Activated CD4-positive, alpha-beta T cell treated with anti-CD3 and anti-CD28 coated beads for 36 hours (primary cell): Measurements from ENCODE around the gene AHSG. TPM values are rescaled to one million over a fixed set of nuclear protein-coding genes. Genes with fewer than 3 reads are reported as not detected.

Experiments used
- ATAC-seq: fragments of 200-7000 bp; cut with Tn5 transposase; one replicate; pipeline ENCODE4 v1.10.0; 2021; ENCODE audit warnings: mild to moderate bottlenecking, moderate library complexity
- CTCF ChIA-PET: fragments of 350-600 bp; sonication (Branson Sonifier 250); formaldehyde crosslinking; loops from one replicate; lab custom pipeline; 2021; ENCODE audit warnings: antibody characterized with exemption; lab: Charles Lee
- POLR2A ChIA-PET: fragments of 350-600 bp; sonication (Branson Sonifier 250); formaldehyde crosslinking; loops from one replicate; lab custom pipeline; 2021; ENCODE audit warnings: antibody characterized with exemption, inconsistent platforms; lab: Charles Lee
- DNase-seq: peaks from one replicate; pipeline ENCODE4 v3.0.0-alpha.2; 2020
- H3K27ac Mint-ChIP-seq: one replicate; pipeline ENCODE4 v1.8.0; 2021; ENCODE audit warnings: mixed read lengths
- H3K27me3 Mint-ChIP-seq: one replicate; pipeline ENCODE4 v1.8.0; 2021; ENCODE audit warnings: mixed read lengths
- H3K36me3 Mint-ChIP-seq: one replicate; pipeline ENCODE4 v1.8.0; 2021; ENCODE audit warnings: low read depth, mixed read lengths
- H3K4me1 Mint-ChIP-seq: one replicate; pipeline ENCODE4 v1.8.0; 2021; ENCODE audit warnings: mixed read lengths
- H3K4me3 Mint-ChIP-seq: one replicate; pipeline ENCODE4 v1.8.0; 2021; ENCODE audit warnings: mild to moderate bottlenecking, moderate library complexity, mixed read lengths
- H3K9me3 Mint-ChIP-seq: one replicate; pipeline ENCODE4 v1.8.0; 2021; ENCODE audit warnings: low read depth, mixed read lengths
- intact Hi-C, 2 experiments: fragments of 100-400 bp; cut with DNase I in 1 of 2; cut with micrococcal nuclease in 1 of 2; formaldehyde crosslinking; loops; one replicate each; pipeline versions ENCODE4 v1.14.2 to v1.15.1; 2022 to 2024; cut with DNase I, micrococcal nuclease
- total RNA-seq, 2 experiments: library from RNA; stranded (reverse); gene quantifications; one replicate each; pipeline ENCODE4 v1.2.3, GENCODE V29; 2021

The AHSG gene
- total RNA-seq, 2 experiments from 2014 or later, result not detected

GRCh38 chr3:186590580-186591295, 22.1 kb upstream of the AHSG start:
- ChIA-PET POLR2A (no interaction called here), CTCF (interaction anchor here (0.6 to 5.7 kb wide), 4 partner anchors 21 to 735 kb away, joined by 3 to 42 read pairs (median 4); partner anchors contain the start of gene DNAJB11)
- H3K27me3 Mint-ChIP-seq, result no peaks in the 10 kb centered on the region
- H3K4me3 Mint-ChIP-seq, result no peak overlapping the region
- peaks cover 6% of the 10 kb centered on the region for H3K36me3 Mint-ChIP-seq
- no peak overlapping the region for H3K27ac Mint-ChIP-seq
- H3K4me1 Mint-ChIP-seq, result peaks cover 21% of the 10 kb centered on the region
- ATAC-seq (no peak), DNase-seq (no peak)
- H3K9me3 Mint-ChIP-seq, result no peaks in the 10 kb centered on the region
- intact Hi-C loops, result no loop called here

- no peak overlapping the region for H3K4me3 Mint-ChIP-seq
- no peaks in the 10 kb centered on the region for H3K27me3 Mint-ChIP-seq
- no peak for ATAC-seq
- intact Hi-C loops, result no loop called here
- no peak for DNase-seq
- no peak overlapping the region for H3K27ac Mint-ChIP-seq
- H3K9me3 Mint-ChIP-seq, result no peaks in the 10 kb centered on the region
- peaks cover 1% of the 10 kb centered on the region for H3K36me3 Mint-ChIP-seq
- peaks cover 21% of the 10 kb centered on the region for H3K4me1 Mint-ChIP-seq
- ChIA-PET POLR2A (no interaction called here), CTCF (interaction anchor here (0.6 to 5.7 kb wide), 2 partner anchors 23 to 393 kb away, joined by 4 to 42 read pairs; no protein-coding TSS in a partner anchor)
Observed at GRCh38 chr3:186592682-186593081, 20.2 kb upstream of the AHSG start.

- Mint-ChIP-seq H3K4me1 (peaks cover 14% of the 10 kb centered on the region), H3K27ac (no peak overlapping the region), H3K36me3 (no peaks in the 10 kb centered on the region), H3K4me3 (no peak overlapping the region), H3K27me3 (no peaks in the 10 kb centered on the region), H3K9me3 (no peaks in the 10 kb centered on the region)
- no peak for DNase-seq
- POLR2A ChIA-PET, result interaction anchor here (0.5 kb wide), 1 partner anchor 15 kb away, joined by 3 read pairs; no protein-coding TSS in a partner anchor
- intact Hi-C loops, result no loop called here
- ATAC-seq, result no peak
- CTCF ChIA-PET, result interaction anchor here (0.6 to 5.7 kb wide), 3 partner anchors 11 to 70 kb away, joined by 3 to 42 read pairs (median 5); no protein-coding TSS in a partner anchor
Observed at GRCh38 chr3:186593862-186594261, 19.0 kb upstream of the AHSG start.

- DNase-seq (no peak), ATAC-seq (no peak)
- H3K4me1 Mint-ChIP-seq, result peaks cover 10% of the 10 kb centered on the region
- intact Hi-C loops, result no loop called here
- no peaks in the 10 kb centered on the region for H3K9me3 Mint-ChIP-seq
- H3K36me3 Mint-ChIP-seq, result no peaks in the 10 kb centered on the region
- ChIA-PET CTCF (interaction anchor here (1.1 to 5.7 kb wide), 2 partner anchors 14 to 21 kb away, joined by 4 to 42 read pairs; no protein-coding TSS in a partner anchor), POLR2A (interaction anchor here (0.5 kb wide), 1 partner anchor 14 kb away, joined by 3 read pairs; no protein-coding TSS in a partner anchor)
- H3K27me3 Mint-ChIP-seq, result no peaks in the 10 kb centered on the region
- H3K4me3 Mint-ChIP-seq, result no peak overlapping the region
- no peak overlapping the region for H3K27ac Mint-ChIP-seq
Observed at GRCh38 chr3:186594591-186595113, 18.2 kb upstream of the AHSG start.

- Mint-ChIP-seq H3K27ac (no peak overlapping the region), H3K4me3 (no peak overlapping the region), H3K27me3 (no peaks in the 10 kb centered on the region), H3K36me3 (no peaks in the 10 kb centered on the region), H3K9me3 (no peaks in the 10 kb centered on the region), H3K4me1 (no peaks in the 10 kb centered on the region)
- POLR2A ChIA-PET, result interaction anchor here (0.7 to 1.2 kb wide), 2 partner anchors 11 to 669 kb away, joined by 3 to 4 read pairs; no protein-coding TSS in a partner anchor
- CTCF ChIA-PET, result interaction anchor here (0.6 to 1.6 kb wide), 5 partner anchors 10 to 1779 kb away, joined by 3 to 7 read pairs (median 3); no protein-coding TSS in a partner anchor
- ATAC-seq (no peak), DNase-seq (no peak)
- intact Hi-C loops, result no loop called here
Observed at GRCh38 chr3:186596568-186597287, 16.1 kb upstream of the AHSG start.

GRCh38 chr3:186598108-186598784, 14.6 kb upstream of the AHSG start:
- no peaks in the 10 kb centered on the region for H3K36me3 Mint-ChIP-seq
- POLR2A ChIA-PET, result no interaction called here

GRCh38 chr3:186598794-186599141, 14.1 kb upstream of the AHSG start:
- no peaks in the 10 kb centered on the region for H3K9me3 Mint-ChIP-seq
- intact Hi-C loops, result no loop called here
- ATAC-seq, result no peak
- H3K4me3 Mint-ChIP-seq, result no peak overlapping the region
- no peaks in the 10 kb centered on the region for H3K27me3 Mint-ChIP-seq
- no peak overlapping the region for H3K27ac Mint-ChIP-seq
- ChIA-PET CTCF (interaction anchor here (1.0 to 1.2 kb wide), 2 partner anchors 15 to 16 kb away, joined by 3 to 4 read pairs; no protein-coding TSS in a partner anchor), POLR2A (no interaction called here)
- DNase-seq, result no peak
- H3K36me3 Mint-ChIP-seq, result no peaks in the 10 kb centered on the region
- H3K4me1 Mint-ChIP-seq, result no peaks in the 10 kb centered on the region

More at GRCh38 chr3:186598108-186598784, 14.6 kb upstream of the AHSG start:
- Mint-ChIP-seq H3K27ac (no peak overlapping the region), H3K4me1 (no peaks in the 10 kb centered on the region), H3K9me3 (no peaks in the 10 kb centered on the region), H3K4me3 (no peak overlapping the region), H3K27me3 (no peaks in the 10 kb centered on the region)
- DNase-seq (no peak), ATAC-seq (no peak)
- intact Hi-C loops, result no loop called here
- CTCF ChIA-PET, result interaction anchor here (0.7 to 1.2 kb wide), 3 partner anchors 15 to 621 kb away, joined by 3 to 4 read pairs (median 3); no protein-coding TSS in a partner anchor

- Mint-ChIP-seq H3K27me3 (no peaks in the 10 kb centered on the region), H3K4me1 (no peaks in the 10 kb centered on the region), H3K27ac (no peak overlapping the region), H3K9me3 (no peaks in the 10 kb centered on the region), H3K36me3 (no peaks in the 10 kb centered on the region), H3K4me3 (no peak overlapping the region)
- intact Hi-C loops, result no loop called here
- DNase-seq (no peak), ATAC-seq (no peak)
- ChIA-PET POLR2A (no interaction called here), CTCF (interaction anchor here (1.0 to 1.3 kb wide), 2 partner anchors 14 to 15 kb away, joined by 3 read pairs; no protein-coding TSS in a partner anchor)
Observed at GRCh38 chr3:186599142-186599784, 13.6 kb upstream of the AHSG start.

GRCh38 chr3:186599785-186600166, 13.1 kb upstream of the AHSG start:
- Mint-ChIP-seq H3K4me1 (no peaks in the 10 kb centered on the region), H3K27me3 (no peaks in the 10 kb centered on the region), H3K27ac (no peak overlapping the region), H3K9me3 (no peaks in the 10 kb centered on the region), H3K36me3 (no peaks in the 10 kb centered on the region), H3K4me3 (no peak overlapping the region)
- intact Hi-C loops, result no loop called here
- no peak for DNase-seq
- ChIA-PET POLR2A (no interaction called here), CTCF (interaction anchor here (1.0 to 6.2 kb wide), 3 partner anchors 15 to 18 kb away, joined by 3 to 28 read pairs (median 4); no protein-coding TSS in a partner anchor)
- no peak for ATAC-seq

- Mint-ChIP-seq H3K9me3 (no peaks in the 10 kb centered on the region), H3K27me3 (no peaks in the 10 kb centered on the region), H3K27ac (no peak overlapping the region), H3K4me1 (no peaks in the 10 kb centered on the region), H3K36me3 (no peaks in the 10 kb centered on the region), H3K4me3 (no peak overlapping the region)
- ATAC-seq (no peak), DNase-seq (no peak)
- intact Hi-C loops, result no loop called here
- POLR2A ChIA-PET, result no interaction called here
- CTCF ChIA-PET, result interaction anchor here (1.3 to 6.2 kb wide), 4 partner anchors 11 to 16 kb away, joined by 3 to 28 read pairs (median 4); no protein-coding TSS in a partner anchor
Observed at GRCh38 chr3:186600896-186601295, 12.0 kb upstream of the AHSG start.
